NCI-H2107 (cell line): ENCODE measurements around the gene ADAD2.

ENCODE experiments used
- DNase-seq: peaks from one replicate; lab custom pipeline; 2025; lab: John Stamatoyannopoulos, UW

Gene ADAD2

GRCh38 chr16:84176192-84177053, 14.5 kb upstream of the ADAD2 start:
- DNase-seq = no peak

DNA sequence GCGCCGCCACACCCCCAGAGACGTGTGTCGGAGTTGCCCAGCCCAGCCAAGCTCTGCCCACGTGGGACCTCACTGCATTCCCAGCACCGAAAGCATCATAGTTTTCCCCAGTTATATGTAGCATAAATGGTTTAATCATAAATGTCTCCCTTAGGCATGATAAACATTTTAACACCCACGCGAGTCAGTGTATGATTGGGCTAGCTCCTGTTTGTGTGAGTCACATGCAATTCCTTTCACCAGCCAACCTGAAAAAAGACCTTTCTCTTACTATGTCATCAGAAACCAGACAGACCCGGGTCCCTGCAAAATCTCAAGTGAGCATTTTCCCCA, 13.2 kb upstream of the ADAD2 start:
- DNase-seq = no peak

- DNase-seq = no peak
Observed at GRCh38 chr16:84178146-84178765, 12.7 kb upstream of the ADAD2 start.

GRCh38 chr16:84178892-84179611, 11.9 kb upstream of the ADAD2 start:
- no peak for DNase-seq

- DNase-seq = no peak
Observed at GRCh38 chr16:84179612-84180320, 11.2 kb upstream of the ADAD2 start.

DNA sequence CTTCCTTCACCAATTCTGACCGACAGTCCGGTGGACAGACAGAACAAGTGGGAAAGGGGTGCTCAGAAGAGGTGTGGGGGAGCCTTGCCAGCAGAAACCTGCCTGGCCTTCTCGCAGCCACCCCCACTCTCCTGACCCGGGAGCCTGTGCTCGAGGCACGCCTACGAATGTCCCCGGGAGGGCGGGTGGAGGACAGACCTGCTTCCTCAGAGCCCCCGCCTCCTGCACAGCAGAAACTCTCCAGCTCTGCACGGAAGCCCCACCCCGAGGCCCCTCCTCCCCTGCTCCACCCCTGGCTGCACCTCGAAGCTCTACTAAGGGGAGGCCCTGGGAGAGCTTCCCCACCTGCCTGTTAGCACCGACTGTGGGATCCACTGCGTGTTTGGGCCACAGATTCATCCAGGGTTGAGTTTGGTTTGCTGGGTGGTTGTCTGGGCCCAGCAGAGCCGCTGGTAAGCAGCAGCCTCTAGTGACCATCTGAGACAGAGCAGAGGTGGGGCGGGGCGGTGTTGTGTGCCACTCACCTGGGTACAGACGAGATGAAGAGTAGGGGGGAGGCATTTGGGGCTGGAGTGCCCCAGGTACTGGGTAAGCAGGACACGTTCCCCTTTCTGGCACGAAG, 10.3 kb upstream of the ADAD2 start:
- no peak for DNase-seq

DNA sequence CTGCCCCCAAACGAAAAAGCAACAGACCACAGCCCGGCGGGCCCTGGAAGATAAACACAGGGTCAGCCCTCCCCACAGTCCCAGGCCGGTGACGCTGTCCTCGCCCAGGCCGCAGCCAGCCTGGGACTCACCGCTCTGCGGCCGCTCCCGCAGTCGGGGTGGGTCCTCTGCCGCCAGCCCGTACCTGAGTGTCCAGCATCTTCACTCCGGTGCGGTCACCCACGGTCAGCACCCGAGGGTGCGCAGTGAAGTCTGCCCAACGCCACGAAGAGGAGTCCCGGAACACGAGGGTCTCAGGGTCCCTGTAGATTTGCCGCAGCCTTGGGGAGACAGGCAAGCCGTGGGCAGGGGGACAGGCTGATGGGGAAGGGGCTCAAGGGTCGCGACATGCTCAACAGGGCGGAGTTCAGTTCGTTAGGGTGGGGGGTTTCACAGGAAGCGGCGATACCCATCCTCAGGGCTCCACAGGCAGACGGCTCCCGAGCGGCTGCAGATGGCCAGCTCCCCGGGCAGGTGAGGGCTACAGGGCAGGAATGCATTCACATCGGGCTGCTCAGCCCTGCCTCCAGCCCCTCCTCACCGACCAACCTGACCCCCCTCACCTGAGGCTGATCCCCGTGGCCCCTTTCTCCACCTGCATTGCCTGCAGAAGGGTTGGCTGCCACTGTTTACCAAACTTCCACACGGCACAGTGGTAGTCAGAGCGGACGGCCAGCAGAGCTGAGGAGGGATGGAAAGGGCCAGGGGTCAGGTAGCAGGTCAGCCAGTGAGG, 9.6 kb upstream of the ADAD2 start:
- no peak for DNase-seq

GRCh38 chr16:84182104-84182503, 8.9 kb upstream of the ADAD2 start:
- DNase-seq = no peak

- DNase-seq = no peak
Observed at GRCh38 chr16:84182680-84183571, 8.0 kb upstream of the ADAD2 start.

GRCh38 chr16:84183572-84183875, 7.4 kb upstream of the ADAD2 start:
- DNase-seq = no peak

GRCh38 chr16:84183911-84184591, 6.9 kb upstream of the ADAD2 start:
- no peak for DNase-seq

DNA sequence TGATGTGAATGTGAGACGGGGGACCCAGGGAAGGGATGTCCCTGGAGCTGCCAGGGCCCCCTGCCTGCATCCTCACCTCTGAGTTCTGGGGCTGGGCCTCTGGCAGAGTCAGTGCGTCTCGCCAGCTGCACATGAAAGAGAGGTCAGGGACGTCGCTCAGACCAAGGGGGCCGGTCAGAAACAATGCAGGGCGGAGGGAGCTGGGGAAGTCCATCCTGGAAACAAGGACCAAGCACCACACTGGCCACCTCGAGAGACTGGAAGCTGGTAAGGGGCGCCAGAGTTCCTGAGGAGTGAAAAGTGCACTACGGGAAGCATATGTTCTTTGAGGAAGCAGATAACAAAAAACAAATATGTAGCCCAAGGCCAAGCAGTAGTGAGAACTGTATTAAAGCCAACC, 6.2 kb upstream of the ADAD2 start:
- DNase-seq = no peak

DNA sequence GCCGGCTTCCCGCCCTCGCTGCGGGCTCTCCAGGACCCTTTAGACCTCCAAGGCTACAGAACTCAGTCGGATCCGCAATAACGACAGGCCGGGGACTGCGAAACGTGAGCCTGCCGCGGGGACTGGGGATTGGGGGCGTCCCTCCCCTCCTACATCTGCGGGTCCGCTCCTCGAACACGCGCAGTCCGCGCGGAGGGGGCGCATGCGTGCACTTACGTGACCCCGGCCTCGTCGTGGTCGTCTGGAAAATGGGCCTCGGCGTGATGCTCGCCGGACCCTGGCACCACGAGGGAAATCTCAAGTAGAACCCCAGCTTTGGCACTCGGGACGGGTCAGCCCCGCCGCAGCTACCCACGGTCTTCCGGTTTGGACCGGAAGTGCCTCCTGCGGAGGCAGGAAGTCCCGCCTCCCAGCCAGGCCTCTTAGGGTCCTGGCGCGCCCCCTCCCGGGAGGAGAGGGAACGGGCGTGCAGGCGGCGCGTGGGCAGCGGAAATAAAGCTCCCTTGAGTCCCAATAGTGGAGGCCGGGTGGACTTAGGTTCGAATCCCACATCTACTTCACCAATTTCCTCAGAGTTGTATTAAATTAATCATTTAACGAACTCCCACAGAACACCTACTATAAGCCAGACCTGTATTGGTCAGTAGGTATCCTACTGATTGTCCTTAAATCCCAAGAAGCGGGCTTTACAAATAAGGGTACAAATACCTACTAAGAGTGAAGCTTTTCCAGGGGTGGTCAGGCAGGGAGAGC, 4.1 kb upstream of the ADAD2 start, which contains the start of gene TAF1C:
Gene TAF1C, minus strand, starts transcription at position 373 of the 753 bp plus-strand sequence. CDS start 2,069 bp downstream, outside the sequence.
- DNase-seq = peak; percentile 83

DNA sequence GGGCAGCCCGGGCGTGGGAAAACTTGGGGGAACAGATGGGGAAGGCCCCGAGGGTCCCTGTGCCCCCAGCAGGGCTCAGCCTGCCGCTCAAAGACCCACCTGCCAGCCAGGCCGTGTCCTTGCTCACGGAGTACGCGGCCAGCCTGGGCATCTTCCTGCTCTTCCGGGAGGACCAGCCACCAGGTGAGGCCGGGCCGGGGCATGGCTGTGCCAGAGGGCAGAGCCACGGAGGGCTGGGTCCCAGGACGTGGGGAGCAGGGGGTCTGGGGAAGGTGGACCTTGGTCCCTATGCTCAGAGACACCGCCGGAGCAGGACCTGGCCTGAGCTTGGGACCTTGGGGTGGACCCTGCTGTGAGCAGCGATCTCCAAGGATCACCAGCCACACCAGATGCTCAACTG, 509 bp downstream of the ADAD2 start:
- no peak for DNase-seq

DNA sequence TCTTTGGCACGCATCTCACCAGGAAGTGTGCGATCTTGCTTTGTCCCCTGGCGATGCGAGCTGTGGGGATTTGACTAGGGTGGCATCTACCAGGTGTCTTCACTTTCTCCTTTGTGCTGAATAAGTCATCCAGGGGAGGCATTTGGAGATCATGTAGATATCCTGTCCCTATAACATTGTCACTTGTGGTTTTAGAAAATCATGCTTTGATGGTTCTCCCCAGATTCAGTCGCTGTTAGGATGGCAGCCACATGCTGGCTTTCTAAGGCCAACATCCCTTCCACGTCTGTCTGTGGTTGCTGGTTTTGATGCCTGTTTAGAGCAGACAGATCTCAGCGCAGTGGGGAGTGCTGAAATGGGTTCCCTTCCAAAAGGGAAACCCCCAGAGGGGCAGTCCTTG, 2.5 kb downstream of the ADAD2 start:
- no peak for DNase-seq

GRCh38 chr16:84194018-84194417, 3.1 kb downstream of the ADAD2 start:
- no peak for DNase-seq

GRCh38 chr16:84194470-84195200, 3.7 kb downstream of the ADAD2 start:
- peak; percentile 34 for DNase-seq
